Mesendoderm (in vitro differentiated cells): ENCODE results near the gene ZNF408.

Experiments
- small RNA-seq: library from polyadenylated mRNA; stranded (forward); fragments of <200 nt; extraction: miRNeasy Mini kit (QIAGEN cat#:217004); gene quantifications from one replicate; pipeline ENCODE3, GENCODE V24; 2013; ENCODE audit not compliant: insufficient read depth

Gene ZNF408

Small RNAs within 50 kb of the gene (small RNA-seq; reads per million reads assigned to genes)
- gene MIR5582, result 2.0 reads per million, percentile 16 among the genes with 10 or more reads in this experiment
